GM21381 (cell line): ENCODE measurements around the gene THSD7B.
"Not testable (repeated sequence)": the region's sequence is repeated elsewhere in the genome, so short reads cannot be mapped to it uniquely, and the experiment has no call there.

Source experiments
- ATAC-seq: cut with Tn5 transposase; IDR thresholded peaks from one replicate; pipeline ENCODE4 v1.9.1; 2021; ENCODE audit warnings: mild to moderate bottlenecking, moderate library complexity; ENCODE audit not compliant: unreplicated experiment

Gene THSD7B

GRCh38 chr2:136929531-136929930 lies 164.2 kb downstream of the THSD7B start:
- no peak for ATAC-seq

DNA sequence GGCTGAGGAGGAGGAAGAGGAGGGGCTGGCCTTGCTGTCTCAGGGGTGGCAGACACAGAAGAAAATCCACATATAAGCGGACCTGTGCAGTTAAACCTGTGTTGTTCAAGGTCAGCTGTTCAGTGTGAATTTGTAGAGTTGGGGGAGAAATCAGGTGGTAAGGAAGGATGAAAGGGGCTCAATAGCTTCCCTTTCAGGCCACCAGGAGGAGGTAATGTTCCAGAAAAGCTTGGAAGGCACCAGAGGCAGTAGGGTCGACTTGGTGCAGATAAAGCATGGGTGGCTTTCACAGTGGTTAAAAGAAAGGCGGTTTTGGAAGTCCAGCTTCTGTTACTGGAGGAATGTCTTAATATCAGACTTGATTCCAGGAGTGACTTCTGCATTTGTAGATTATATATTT lies 167.4 kb downstream of the THSD7B start:
- ATAC-seq = no peak

DNA sequence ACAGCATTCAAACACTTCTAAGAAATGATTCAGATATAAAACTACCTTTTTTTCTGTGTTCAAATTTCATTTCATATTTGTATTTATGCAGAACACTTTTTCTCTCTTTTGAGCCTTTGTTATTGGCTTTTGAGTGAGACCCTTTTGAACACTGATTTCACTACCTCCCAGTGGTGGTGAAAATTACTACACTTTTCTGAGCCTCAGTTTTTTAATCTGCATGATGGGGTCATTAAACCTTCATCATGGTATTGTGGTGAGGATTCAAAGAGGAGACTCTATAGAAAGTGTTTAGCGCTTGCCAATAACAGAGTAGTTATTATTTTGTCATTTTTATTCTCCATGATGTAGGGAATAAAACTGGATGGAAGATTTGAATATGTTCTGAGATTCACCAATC lies 169.8 kb downstream of the THSD7B start:
- no peak for ATAC-seq

DNA sequence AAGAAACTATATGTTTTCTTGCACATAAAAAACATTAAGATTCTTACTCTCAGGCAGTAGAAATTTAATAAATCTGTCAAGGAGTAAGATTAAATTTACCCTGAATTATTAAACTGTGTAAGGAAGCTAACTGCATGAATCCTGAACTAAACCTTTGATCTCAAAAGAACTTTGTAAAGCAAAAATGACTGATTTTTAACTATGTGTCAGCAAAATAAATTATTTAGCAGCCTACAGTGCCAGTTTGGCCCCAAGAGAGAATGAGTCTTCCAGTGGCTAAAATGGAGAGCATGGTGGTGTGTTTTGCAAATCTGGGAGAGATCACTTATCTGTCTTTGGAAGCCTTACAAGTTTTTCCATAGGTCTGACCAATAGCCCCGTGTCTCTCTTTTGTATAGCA lies 190.7 kb downstream of the THSD7B start:
- ATAC-seq = no peak

DNA sequence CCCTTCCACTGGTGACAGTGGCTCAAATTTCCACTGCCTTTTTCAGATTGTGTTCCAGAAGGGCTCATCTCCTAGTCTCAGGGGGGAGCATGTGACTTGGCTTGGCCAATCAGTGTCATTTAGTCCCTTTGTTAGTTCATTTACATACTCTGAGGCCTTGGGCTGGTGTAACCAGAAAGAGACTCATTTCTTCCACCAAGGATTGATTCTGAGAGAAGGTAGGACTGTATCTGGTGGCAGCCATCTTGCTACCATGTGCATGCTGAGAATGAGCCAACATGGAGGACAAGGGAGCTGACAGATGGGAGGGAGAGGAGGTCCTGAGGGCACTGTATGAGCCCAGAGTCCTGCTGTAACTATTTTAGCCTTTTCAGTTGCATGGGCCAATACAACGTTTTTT lies 191.7 kb downstream of the THSD7B start:
- no peak for ATAC-seq

GRCh38 chr2:136962105-136962725 lies 196.9 kb downstream of the THSD7B start:
- ATAC-seq = no peak

DNA sequence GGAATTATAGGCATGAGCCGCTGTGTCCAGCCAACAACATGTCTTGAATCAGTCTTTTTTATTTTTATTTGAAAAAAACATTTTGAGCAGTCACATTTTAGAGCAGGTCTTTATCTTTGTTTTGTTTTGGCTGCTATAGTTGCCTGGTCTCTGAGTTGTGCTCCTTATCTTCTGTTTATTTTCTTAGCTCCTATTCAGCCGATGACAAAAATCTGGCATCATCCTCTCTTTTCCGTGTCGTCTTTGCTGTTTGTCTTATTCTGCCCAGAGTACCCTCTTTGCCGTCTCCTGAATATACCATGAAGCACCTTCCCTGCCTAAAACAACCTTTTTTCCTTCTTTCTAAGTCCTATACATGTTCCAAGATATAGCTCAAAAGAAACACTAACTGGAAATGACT lies 201.1 kb downstream of the THSD7B start:
- ATAC-seq = no peak

- no peak for ATAC-seq
These were observed 215.0 kb downstream of the THSD7B start for GRCh38 chr2:136980303-136980702.

- ATAC-seq = not testable (repeated sequence)
These were observed 216.3 kb downstream of the THSD7B start for GRCh38 chr2:136981689-136982088.

DNA sequence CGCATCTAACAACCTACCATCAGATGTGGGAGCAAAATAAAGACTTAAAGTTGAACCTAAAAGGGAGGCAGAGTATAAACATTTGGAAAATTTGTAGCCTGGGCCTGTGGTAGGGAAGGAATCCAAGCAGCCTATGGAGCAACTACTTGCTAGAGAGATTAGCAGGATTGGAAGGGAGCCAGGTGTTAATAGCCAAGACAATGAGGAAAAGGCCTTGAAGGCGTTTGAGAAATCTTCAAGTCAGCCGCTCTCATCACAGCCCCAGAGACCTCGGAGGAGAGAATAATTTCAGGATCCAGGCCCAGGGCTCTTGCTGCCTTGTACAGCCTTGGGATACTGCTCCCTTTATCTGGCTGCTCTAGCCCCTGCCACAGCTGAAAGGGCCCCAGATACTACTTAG lies 219.7 kb downstream of the THSD7B start:
- ATAC-seq = no peak

GRCh38 chr2:136986605-136987221 lies 221.4 kb downstream of the THSD7B start:
- ATAC-seq = no peak

- ATAC-seq = no peak
These were observed 225.0 kb downstream of the THSD7B start for GRCh38 chr2:136990316-136990715.

GRCh38 chr2:136994793-136995192 lies 229.4 kb downstream of the THSD7B start:
- no peak for ATAC-seq

- ATAC-seq = no peak
These were observed 232.2 kb downstream of the THSD7B start for GRCh38 chr2:136997557-136997956.

DNA sequence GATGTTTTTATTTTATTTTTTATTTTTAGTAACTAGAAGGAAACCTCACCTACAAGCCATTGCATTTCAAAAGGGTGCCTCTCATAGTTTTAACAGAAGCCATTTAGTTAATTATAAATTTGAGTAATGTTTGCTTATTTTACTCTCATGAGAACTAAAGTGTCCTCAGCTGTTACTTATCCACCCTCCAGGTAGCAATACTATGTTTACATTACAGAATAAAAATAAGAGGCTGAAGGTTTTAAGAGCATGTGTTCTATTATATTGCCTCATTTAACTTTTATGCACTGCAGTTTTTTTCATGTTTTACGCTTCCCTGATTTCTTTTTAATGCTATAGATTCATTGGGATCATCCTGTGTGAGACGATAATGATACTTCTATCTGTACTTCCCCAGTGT lies 235.5 kb downstream of the THSD7B start:
- ATAC-seq = no peak

DNA sequence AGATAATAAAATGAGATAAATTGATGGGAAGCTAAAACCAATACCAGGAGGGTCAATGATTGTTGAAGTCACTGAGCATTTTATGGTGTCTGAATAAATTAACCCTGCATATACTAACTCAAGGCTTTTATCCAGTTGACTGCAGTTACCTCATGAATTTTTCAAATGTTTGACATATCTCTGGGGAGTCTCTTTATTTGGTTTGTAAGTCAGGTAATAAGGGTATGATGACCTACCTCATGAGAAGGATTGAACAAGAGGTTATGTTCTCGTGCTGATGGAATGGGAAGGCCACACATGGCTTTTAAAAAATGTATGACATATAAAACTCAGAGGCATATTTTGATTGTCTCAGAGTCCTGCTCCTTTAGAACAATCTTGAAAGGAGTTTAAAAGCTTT lies 237.6 kb downstream of the THSD7B start:
- ATAC-seq = no peak

GRCh38 chr2:137005210-137005609 lies 239.9 kb downstream of the THSD7B start:
- no peak for ATAC-seq

- ATAC-seq = no peak
These were observed 242.6 kb downstream of the THSD7B start for GRCh38 chr2:137007938-137008337.

GRCh38 chr2:137009953-137010352 lies 244.6 kb downstream of the THSD7B start:
- no peak for ATAC-seq

DNA sequence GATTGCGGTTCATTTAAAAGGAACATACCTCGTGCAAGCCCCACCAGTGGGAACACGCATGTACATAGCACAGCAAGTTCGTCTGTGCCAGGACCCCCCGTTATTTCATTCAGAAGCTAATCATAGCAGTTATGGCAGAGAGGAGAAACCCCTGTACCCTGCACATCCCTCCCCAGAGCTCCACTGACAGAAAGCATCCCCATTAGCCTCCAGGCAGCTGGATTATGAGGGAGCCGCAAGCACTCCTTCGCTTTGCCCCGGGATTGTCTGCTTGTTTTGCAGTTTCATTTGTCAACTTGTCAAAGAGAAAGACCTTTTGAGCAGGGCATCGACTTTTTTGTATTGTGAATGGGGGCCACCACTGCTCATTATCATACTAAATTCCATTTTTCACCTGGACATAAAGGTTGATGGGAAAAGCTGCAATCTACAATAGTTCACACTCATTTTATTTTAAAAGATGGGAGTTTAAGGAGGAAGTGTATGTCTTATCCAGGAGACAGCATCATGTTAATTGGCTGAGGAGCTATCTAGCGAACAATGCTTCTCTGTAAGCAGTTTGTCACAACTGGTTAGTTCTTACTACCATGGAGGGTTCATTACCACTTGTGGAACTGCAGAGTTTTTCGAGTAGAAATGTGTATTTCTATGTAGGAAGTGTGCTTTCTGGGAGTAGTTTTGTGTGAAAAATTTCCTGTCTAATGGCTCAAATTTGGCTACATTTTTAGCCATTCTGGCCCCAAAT lies 255.3 kb downstream of the THSD7B start:
- no peak for ATAC-seq

DNA sequence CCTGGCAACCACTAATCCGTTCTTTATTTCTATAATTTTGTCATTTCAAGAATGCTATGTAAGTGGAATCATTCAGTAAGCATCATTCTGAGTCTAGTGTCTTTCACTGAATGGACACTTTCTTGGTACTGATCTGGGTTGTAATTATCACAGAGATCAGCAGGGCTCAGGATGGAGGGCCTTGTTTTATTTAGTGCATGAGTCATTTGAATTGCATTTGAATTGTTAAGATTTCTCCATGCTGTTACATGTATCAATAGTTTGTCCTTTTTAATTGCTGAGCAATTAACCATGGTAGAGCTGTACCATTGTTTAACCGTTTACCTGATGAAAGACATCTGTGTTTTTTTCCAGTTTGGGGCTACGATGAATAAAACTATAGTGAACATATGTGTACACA lies 256.4 kb downstream of the THSD7B start:
- ATAC-seq = no peak

- ATAC-seq = no peak
These were observed 257.9 kb downstream of the THSD7B start for GRCh38 chr2:137023205-137023604.
